GM12873 (cell line): ENCODE results near the gene SEMA3C.

Experiments
- CTCF ChIP-seq: IDR thresholded peaks from 2 replicates; pipeline ENCODE4 v1.5.1; 2012; ENCODE audit warnings: low read depth, mild to moderate bottlenecking, moderate library complexity, low read length, control low read depth; ENCODE audit not compliant: insufficient read depth; ENCODE audit errors: missing control alignments

The SEMA3C gene

GRCh38 chr7:80907612-80908011 lies 11.2 kb downstream of the SEMA3C start:
- TF ChIP-seq CTCF: no peak

GRCh38 chr7:80907141-80907601 lies 11.7 kb downstream of the SEMA3C start:
- TF ChIP-seq CTCF: no peak

- TF ChIP-seq CTCF: no peak
Measured at GRCh38 chr7:80905334-80905733, 13.5 kb downstream of the SEMA3C start.

GRCh38 chr7:80902716-80903308 lies 16.0 kb downstream of the SEMA3C start:
- TF ChIP-seq CTCF: no peak

- no peak for TF ChIP-seq CTCF
Measured at GRCh38 chr7:80902019-80902418, 16.8 kb downstream of the SEMA3C start.

- no peak for TF ChIP-seq CTCF
Measured at GRCh38 chr7:80900583-80901576, 18.0 kb downstream of the SEMA3C start.

- no peak for TF ChIP-seq CTCF
Measured at GRCh38 chr7:80896906-80897598, 21.8 kb downstream of the SEMA3C start.
